Effector memory CD4-positive, alpha-beta T cell (primary cell): ENCODE data around the gene ELANE.
"Not testable (repeated sequence)": the region's sequence is repeated elsewhere in the genome, so short reads cannot be mapped to it uniquely, and the experiment has no call there.

ENCODE experiments used
- DNase-seq, 3 donors: peaks; one replicate each; pipeline ENCODE4 v3.0.0-alpha.2; 2020
- H3K27ac ChIP-seq: 2 replicates; pipeline ENCODE4 v1.7.0; 2013; ENCODE audit warnings: mild to moderate bottlenecking, low read length, moderate library complexity; ENCODE audit not compliant: insufficient read depth, poor library complexity, severe bottlenecking
- H3K27me3 ChIP-seq: replicated peaks from 2 replicates; pipeline ENCODE4 v1.7.0; 2013; ENCODE audit warnings: mild to moderate bottlenecking, low read length; ENCODE audit not compliant: insufficient read depth, control insufficient read depth, poor library complexity, severe bottlenecking
- H3K36me3 ChIP-seq: 2 replicates; pipeline ENCODE4 v1.7.0; 2013; ENCODE audit warnings: mild to moderate bottlenecking, low read length, moderate library complexity; ENCODE audit not compliant: control insufficient read depth, insufficient read depth
- H3K4me1 ChIP-seq: 2 replicates; pipeline ENCODE4 v1.7.0; 2013; ENCODE audit warnings: low read length, mild to moderate bottlenecking; ENCODE audit not compliant: control insufficient read depth, insufficient read depth, poor library complexity, severe bottlenecking
- H3K4me3 ChIP-seq: 2 replicates; pipeline ENCODE4 v1.7.0; 2013; ENCODE audit warnings: low read length, low read depth, mild to moderate bottlenecking; ENCODE audit not compliant: insufficient read depth, poor library complexity, severe bottlenecking
- H3K9me3 ChIP-seq: 2 replicates; pipeline ENCODE4 v1.7.0; 2013; ENCODE audit warnings: mild to moderate bottlenecking, low read length, moderate library complexity; ENCODE audit not compliant: control insufficient read depth

ELANE gene

DNA sequence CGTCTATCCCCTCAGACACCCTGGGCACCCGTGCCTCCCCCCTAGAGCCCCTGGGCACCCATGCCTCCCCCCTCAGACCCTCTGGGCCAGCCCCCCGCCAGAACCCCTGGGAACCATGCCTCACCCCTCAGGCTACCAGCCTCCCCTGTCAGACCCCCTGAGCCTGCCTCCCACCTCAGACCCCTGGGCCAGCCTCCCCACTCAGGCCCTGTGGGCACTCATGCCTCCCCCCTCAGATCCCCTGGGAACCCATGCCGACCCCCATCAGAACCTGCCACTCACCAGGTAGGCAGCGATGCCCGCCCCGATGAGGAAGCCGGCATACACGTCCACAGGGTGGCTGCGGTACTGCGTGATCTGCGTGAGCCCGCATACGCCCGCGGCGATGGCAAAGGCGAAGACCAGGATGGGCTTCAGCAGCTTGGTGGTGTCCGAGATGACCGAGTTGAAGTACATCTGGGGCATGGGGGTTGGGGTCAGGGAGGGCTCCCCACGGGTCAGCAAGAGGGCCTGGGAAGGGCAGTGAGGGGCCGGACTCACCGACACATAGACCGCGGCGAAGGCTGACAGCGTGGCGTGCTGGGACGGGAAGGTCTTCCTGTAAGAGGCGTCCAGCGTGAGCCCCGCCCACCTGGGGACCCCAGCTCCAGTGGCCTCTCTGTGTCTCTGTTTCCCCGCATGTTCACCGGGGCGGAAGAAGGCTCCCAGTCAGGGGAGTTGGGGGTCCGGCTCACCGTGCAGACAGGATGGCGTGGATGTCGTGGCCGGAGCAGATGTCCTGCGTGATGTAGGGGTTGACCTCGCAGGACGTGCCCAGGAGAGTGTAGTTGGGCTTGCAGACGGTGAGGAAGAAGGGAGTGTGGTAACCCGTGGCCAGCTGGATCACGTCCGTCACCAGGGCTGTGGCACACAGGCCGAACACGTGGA, 37.7 kb upstream of the ELANE start:
- no peak for DNase-seq
- H3K36me3 ChIP-seq, result peaks cover 29% of the 10 kb centered on the region
- H3K9me3 ChIP-seq, result no peaks in the 10 kb centered on the region
- no peaks in the 10 kb centered on the region for H3K27me3 ChIP-seq
- no peak overlapping the region for H3K4me3 ChIP-seq
- H3K4me1 ChIP-seq, result no peaks in the 10 kb centered on the region
- H3K27ac ChIP-seq, result no peak overlapping the region

DNA sequence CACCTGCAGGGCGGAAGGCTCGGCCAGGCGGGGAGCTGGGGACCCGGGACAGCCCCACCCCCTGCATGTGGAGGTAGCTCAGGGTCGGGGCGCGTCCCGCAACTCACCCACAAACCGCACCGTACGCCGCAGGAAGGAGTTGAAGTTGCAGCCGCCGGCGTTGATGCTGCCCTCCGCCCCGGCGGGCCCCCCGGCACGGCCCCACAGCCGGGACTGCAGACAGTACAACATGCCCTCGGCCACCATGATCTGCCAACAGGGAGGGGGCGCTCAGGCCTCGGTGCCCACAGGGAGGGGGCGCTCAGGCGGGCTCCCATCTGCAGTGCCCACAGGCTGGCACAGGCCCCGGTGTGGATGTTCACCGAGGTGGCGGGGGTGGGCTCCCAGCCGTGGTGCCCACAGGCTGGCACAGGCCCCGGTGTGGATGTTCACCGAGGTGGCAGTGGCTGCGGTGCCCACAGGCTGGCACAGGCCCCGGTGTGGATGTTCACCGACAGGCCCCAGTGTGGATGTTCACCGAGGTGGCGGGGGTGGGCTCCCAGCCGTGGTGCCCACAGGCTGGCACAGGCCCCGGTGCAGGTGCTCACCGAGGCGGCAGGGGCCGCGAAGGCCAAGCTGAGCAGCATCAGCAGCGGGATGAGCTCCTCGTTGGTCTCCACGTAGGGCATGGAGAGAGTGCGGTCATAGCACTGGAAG, 36.9 kb upstream of the ELANE start:
- peaks cover 21% of the 10 kb centered on the region for H3K36me3 ChIP-seq
- no peaks in the 10 kb centered on the region for H3K27me3 ChIP-seq
- H3K4me1 ChIP-seq, result no peaks in the 10 kb centered on the region
- H3K9me3 ChIP-seq, result no peaks in the 10 kb centered on the region
- H3K27ac ChIP-seq, result no peak overlapping the region
- no peak overlapping the region for H3K4me3 ChIP-seq
- no peak for DNase-seq

- Histone ChIP-seq H3K9me3 (no peaks in the 10 kb centered on the region), H3K27me3 (no peaks in the 10 kb centered on the region), H3K36me3 (peaks cover 14% of the 10 kb centered on the region), H3K4me1 (no peaks in the 10 kb centered on the region), H3K27ac (no peak overlapping the region), H3K4me3 (no peak overlapping the region)
- no peak for DNase-seq
Observed at GRCh38 chr19:815775-816499, 36.2 kb upstream of the ELANE start.

GRCh38 chr19:816500-816857, 35.6 kb upstream of the ELANE start:
- Histone ChIP-seq H3K9me3 (no peaks in the 10 kb centered on the region), H3K27me3 (peaks cover 4% of the 10 kb centered on the region), H3K4me1 (peaks cover 3% of the 10 kb centered on the region), H3K4me3 (no peak overlapping the region), H3K36me3 (peaks cover 8% of the 10 kb centered on the region), H3K27ac (no peak overlapping the region)
- no peak for DNase-seq

GRCh38 chr19:820212-820611, 31.9 kb upstream of the ELANE start:
- H3K9me3 ChIP-seq, H3K27ac ChIP-seq, H3K4me3 ChIP-seq, H3K36me3 ChIP-seq, DNase-seq: not testable (repeated sequence)
- Histone ChIP-seq H3K4me1 (peaks cover 11% of the 10 kb centered on the region), H3K27me3 (peaks cover 15% of the 10 kb centered on the region)

DNA sequence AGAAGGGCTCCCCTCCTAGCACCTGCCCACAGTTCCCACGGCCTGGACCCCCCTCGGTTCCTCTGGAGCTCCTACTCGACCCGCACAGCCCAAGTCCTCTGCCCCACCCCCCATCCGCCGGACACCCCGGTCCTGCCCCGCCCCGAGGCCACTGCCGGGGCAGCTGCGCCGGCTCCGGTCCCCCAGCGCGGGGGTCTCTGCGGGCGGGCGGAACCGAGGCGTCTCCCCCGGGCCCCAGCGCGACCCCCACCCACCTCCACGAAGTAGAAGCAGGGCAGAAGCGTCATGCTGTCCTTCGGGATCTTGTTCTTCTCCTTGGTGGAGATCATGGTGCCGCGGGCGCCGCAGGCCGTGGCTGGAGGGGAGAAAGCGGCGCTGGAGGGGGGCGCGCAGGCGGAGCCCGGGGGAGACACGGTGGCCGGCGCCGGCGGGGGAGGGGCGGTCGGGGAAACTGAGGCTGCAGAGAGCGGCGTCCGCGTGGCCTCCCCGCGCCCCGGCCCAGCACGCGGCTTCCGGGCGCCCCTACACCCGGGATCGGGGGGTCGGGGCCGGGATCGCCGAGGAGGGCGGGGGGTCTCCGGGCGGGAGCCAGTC, 30.8 kb upstream of the ELANE start:
- no peak overlapping the region for H3K4me3 ChIP-seq
- peaks cover 11% of the 10 kb centered on the region for H3K4me1 ChIP-seq
- no peaks in the 10 kb centered on the region for H3K36me3 ChIP-seq
- H3K9me3 ChIP-seq, result no peaks in the 10 kb centered on the region
- peaks cover 15% of the 10 kb centered on the region for H3K27me3 ChIP-seq
- DNase-seq, result no peak
- H3K27ac ChIP-seq, result no peak overlapping the region

GRCh38 chr19:821825-822503, 30.1 kb upstream of the ELANE start, which contains the start of gene PLPPR3:
TSS of gene PLPPR3 (minus strand) at chr19:821955. CDS start at chr19:821559, 396 bp downstream.
- H3K27ac ChIP-seq, result no peak within 1 kb of the TSS
- H3K27me3 ChIP-seq, result peaks cover 15% of the 10 kb centered on the region
- H3K4me1 ChIP-seq, result peaks cover 11% of the 10 kb centered on the region
- no peaks in the 10 kb centered on the region for H3K9me3 ChIP-seq
- H3K4me3 ChIP-seq, result no peak within 1 kb of the TSS
- DNase-seq, result no peak
- H3K36me3 ChIP-seq, result no peaks in the 10 kb centered on the region

DNA sequence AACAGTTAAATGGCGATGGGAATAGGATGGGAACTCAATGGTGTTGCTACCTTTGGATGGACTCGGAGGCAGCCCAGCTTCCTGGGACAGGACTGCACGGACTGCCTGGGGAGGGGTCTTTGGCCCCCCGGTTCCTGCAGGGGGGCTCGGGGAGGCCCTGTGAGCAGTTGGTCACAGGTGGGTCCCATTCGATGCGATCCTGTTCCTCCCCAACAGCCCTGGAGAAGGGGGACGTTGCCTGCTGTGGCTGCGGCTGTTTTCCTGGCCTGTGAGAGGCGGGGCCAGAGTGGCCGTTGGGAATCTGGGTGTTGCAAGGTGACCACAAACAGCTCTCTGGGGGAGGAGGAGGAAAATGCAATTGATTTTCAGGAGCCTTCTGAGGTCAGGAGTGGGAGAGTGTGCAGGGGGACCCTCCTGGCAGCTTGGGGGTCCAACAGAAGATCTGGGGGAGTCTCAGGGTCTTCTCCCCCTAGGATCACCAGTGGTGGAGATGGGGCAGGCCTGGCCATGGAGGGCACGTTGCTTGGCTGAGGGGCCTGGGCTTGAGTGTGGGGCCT, 28.5 kb upstream of the ELANE start:
- H3K9me3 ChIP-seq, result no peaks in the 10 kb centered on the region
- peaks cover 11% of the 10 kb centered on the region for H3K4me1 ChIP-seq
- no peaks in the 10 kb centered on the region for H3K36me3 ChIP-seq
- no peak overlapping the region for H3K27ac ChIP-seq
- peaks cover 15% of the 10 kb centered on the region for H3K27me3 ChIP-seq
- no peak for DNase-seq
- H3K4me3 ChIP-seq, result no peak overlapping the region

GRCh38 chr19:824885-825284, 27.2 kb upstream of the ELANE start:
- peaks cover 15% of the 10 kb centered on the region for H3K27me3 ChIP-seq
- H3K4me3 ChIP-seq, result no peak overlapping the region
- H3K27ac ChIP-seq, result no peak overlapping the region
- H3K36me3 ChIP-seq, result no peaks in the 10 kb centered on the region
- H3K4me1 ChIP-seq, result peaks cover 11% of the 10 kb centered on the region
- H3K9me3 ChIP-seq, result no peaks in the 10 kb centered on the region
- DNase-seq, result no peak
